Astrocyte (in vitro differentiated cells and primary cell): ENCODE results near the gene BCR.

Experiments used
- EZH2 ChIP-seq: IDR thresholded peaks from 2 replicates; pipeline ENCODE4 v1.6.1; 2012; ENCODE audit warnings: mild to moderate bottlenecking, low read length, inconsistent platforms; ENCODE audit not compliant: insufficient read depth
- TF ChIP-seq, protein P1 (sequence below): IDR thresholded peaks from 2 replicates; pipeline ENCODE4 v1.5.1; 2011; ENCODE audit warnings: low read depth, mild to moderate bottlenecking, inconsistent platforms, low read length, moderate library complexity; ENCODE audit not compliant: insufficient read depth

DNA sequence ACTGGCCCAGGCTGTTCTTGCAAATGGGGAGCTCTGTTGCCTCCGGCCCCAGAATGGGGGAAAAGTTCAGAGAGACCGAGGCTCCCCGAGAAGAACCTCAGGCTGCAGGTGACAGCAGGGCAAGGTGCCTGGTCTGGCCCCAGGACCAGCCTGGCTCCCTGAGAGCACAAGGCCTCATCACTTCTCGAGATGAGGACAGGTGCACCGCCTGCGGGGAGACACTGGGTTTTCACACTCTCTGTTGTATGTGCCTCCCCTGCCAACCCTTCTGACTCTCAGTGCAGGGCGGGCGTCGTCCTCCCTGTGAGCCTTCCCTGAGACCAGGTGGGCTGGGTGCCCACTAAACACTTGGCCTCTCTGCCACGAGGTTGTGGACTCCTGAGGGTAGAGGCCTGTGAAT, 102.2 kb downstream of the BCR start:
- TF ChIP-seq EZH2 = no peak
- TF ChIP-seq, protein P1, sequence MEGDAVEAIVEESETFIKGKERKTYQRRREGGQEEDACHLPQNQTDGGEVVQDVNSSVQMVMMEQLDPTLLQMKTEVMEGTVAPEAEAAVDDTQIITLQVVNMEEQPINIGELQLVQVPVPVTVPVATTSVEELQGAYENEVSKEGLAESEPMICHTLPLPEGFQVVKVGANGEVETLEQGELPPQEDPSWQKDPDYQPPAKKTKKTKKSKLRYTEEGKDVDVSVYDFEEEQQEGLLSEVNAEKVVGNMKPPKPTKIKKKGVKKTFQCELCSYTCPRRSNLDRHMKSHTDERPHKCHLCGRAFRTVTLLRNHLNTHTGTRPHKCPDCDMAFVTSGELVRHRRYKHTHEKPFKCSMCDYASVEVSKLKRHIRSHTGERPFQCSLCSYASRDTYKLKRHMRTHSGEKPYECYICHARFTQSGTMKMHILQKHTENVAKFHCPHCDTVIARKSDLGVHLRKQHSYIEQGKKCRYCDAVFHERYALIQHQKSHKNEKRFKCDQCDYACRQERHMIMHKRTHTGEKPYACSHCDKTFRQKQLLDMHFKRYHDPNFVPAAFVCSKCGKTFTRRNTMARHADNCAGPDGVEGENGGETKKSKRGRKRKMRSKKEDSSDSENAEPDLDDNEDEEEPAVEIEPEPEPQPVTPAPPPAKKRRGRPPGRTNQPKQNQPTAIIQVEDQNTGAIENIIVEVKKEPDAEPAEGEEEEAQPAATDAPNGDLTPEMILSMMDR = no peak
